GM19043 (cell line): ENCODE measurements around the gene CCL5.

Experiments
- ATAC-seq: cut with Tn5 transposase; IDR thresholded peaks from one replicate; pipeline ENCODE4 v1.9.1; 2021; ENCODE audit warnings: low read depth; ENCODE audit not compliant: unreplicated experiment

Gene CCL5

GRCh38 chr17:35870906-35871819, 9.0 kb downstream of the CCL5 start:
- ATAC-seq = no peak

GRCh38 chr17:35868737-35869136, 11.4 kb downstream of the CCL5 start, which contains the start of gene HEATR9:
Gene HEATR9 (minus strand): TSS chr17:35868891. CDS start chr17:35868742, 149 bp downstream.
- ATAC-seq = no peak

- ATAC-seq = no peak
Observed at GRCh38 chr17:35867574-35867973, 12.6 kb downstream of the CCL5 start.

- ATAC-seq = no peak
Observed at GRCh38 chr17:35866341-35866950, 13.7 kb downstream of the CCL5 start.

- ATAC-seq = no peak
Observed at GRCh38 chr17:35865412-35866340, 14.5 kb downstream of the CCL5 start.

- no peak for ATAC-seq
Observed at GRCh38 chr17:35864853-35865252, 15.3 kb downstream of the CCL5 start.

- ATAC-seq = no peak
Observed at GRCh38 chr17:35856603-35857002, 23.6 kb downstream of the CCL5 start.

GRCh38 chr17:35855965-35856364, 24.2 kb downstream of the CCL5 start:
- no peak for ATAC-seq

- no peak for ATAC-seq
Observed at GRCh38 chr17:35849469-35850348, 30.5 kb downstream of the CCL5 start.

- ATAC-seq = no peak
Observed at GRCh38 chr17:35847633-35848373, 32.4 kb downstream of the CCL5 start.

- ATAC-seq = no peak
Observed at GRCh38 chr17:35847006-35847405, 33.2 kb downstream of the CCL5 start.

GRCh38 chr17:35846055-35846809, 33.9 kb downstream of the CCL5 start:
- ATAC-seq = no peak

GRCh38 chr17:35844547-35844946, 35.6 kb downstream of the CCL5 start:
- ATAC-seq = no peak

- no peak for ATAC-seq
Observed at GRCh38 chr17:35843698-35844097, 36.5 kb downstream of the CCL5 start.

GRCh38 chr17:35842239-35842638, 37.9 kb downstream of the CCL5 start:
- no peak for ATAC-seq

- ATAC-seq = no peak
Observed at GRCh38 chr17:35841505-35841904, 38.7 kb downstream of the CCL5 start.

- ATAC-seq = no peak
Observed at GRCh38 chr17:35841101-35841500, 39.1 kb downstream of the CCL5 start.

GRCh38 chr17:35825206-35825605, 55.0 kb downstream of the CCL5 start:
- ATAC-seq = no peak
